Esophagus squamous epithelium (tissue), 5 donors: Measurements from ENCODE around the gene PEAK1. TPM values are rescaled to one million over a fixed set of nuclear protein-coding genes. Genes with fewer than 3 reads are reported as not detected.

Source experiments
- DNase-seq: peaks from one replicate; lab custom pipeline; 2025; lab: John Stamatoyannopoulos, UW
- H3K27ac ChIP-seq, 4 donors: fragments of 200-600 bp; sonication (generic); one replicate each; pipeline ENCODE4 v1.5.1; 2016 to 2019; ENCODE audit warnings: mild to moderate bottlenecking in 1 of 4
- H3K27me3 ChIP-seq, 4 donors: fragments of 200-600 bp; sonication (generic); 1 replicate in 3 of 4; 2 replicates in 1 of 4; pipeline versions ENCODE4 v1.5.1 to v1.6.0; 2017 to 2021; ENCODE audit warnings: antibody characterized with exemption in 1 of 4
- H3K36me3 ChIP-seq, 3 donors: fragments of 200-600 bp; sonication (generic); one replicate each; pipeline ENCODE4 v1.5.1; 2016 to 2019
- H3K4me1 ChIP-seq, 3 donors: fragments of 200-600 bp; sonication (generic); one replicate each; pipeline ENCODE4 v1.5.1; 2017 to 2019
- H3K4me3 ChIP-seq, 4 donors: fragments of 200-600 bp; sonication (generic); 1 replicate in 3 of 4; 2 replicates in 1 of 4; pipeline ENCODE4 v1.5.1; 2016 to 2019; ENCODE audit warnings: mild to moderate bottlenecking in 2 of 4, moderate library complexity in 1 of 4
- H3K9me3 ChIP-seq, 3 donors: fragments of 200-600 bp; sonication (generic); one replicate each; pipeline ENCODE4 v1.5.1; 2016 to 2019
- POLR2A ChIP-seq, 4 donors: fragments of 450-650 bp; IDR thresholded peaks; one replicate each; pipeline ENCODE4 v1.6.1; 2017; ENCODE audit warnings: antibody characterized with exemption in 4 of 4, mild to moderate bottlenecking in 4 of 4, moderate library complexity in 3 of 4
- WGBS, 2 donors: methylation state at CpG; one replicate each; pipeline ENCODE4 v1.1.5; 2018; 5-methylcytosine and 5-hydroxymethylcytosine counted together
- intact Hi-C: fragments of 100-400 bp; cut with DNase I; formaldehyde crosslinking; loops from one replicate; pipeline ENCODE4 v1.15.0; 2022
- total RNA-seq, 4 donors: library from RNA; depleted of rRNA; stranded (reverse); fragments of >200 nt; gene quantifications; one replicate each; pipeline ENCODE4 v1.1.0, GENCODE V29; 2016
- TF ChIP-seq, protein P1 (sequence below), 6 experiments: fragments of 450-650 bp in 4 of 6; fragments of 200-600 bp in 2 of 6; sonication (generic) in 2 of 6; IDR thresholded peaks; one replicate each; pipeline ENCODE4 v1.5.1; 2016 to 2019; ENCODE audit warnings: antibody characterized with exemption in 6 of 6, mild to moderate bottlenecking in 4 of 6, moderate library complexity in 4 of 6
- donor health status: DM: yes; HTN: yes; CAD: no.

Gene PEAK1
- total RNA-seq, 4 donors from 2014 or later: 8.6 to 47.3 (median 14.0) TPM

DNA sequence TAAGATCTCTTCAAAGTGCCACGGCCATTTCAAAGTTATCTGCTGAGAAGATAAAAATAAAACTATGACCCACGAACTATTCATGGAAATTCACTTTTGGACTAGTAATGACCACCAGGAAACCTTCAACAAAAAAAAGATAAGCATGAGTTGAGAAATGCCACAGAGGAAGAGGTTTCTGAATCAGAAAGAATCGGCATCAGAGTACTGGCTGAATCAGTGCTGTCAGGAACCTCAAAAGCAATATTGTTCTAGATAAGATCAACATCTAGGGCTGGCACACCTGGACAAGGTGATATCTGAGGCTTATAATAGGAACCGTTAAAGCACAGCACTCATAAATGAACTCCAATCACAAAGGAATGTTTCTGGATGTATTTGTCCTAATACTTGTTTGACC is 72.7 kb downstream of the PEAK1 start:
- DNase-seq: no peak
- Histone ChIP-seq H3K9me3 (no peaks in the 10 kb centered on the region), H3K36me3 (no peaks in the 10 kb centered on the region), H3K4me3 (no peak overlapping the region), H3K4me1 (no peaks in the 10 kb centered on the region), H3K27me3 (no peaks in the 10 kb centered on the region), H3K27ac (no peak overlapping the region)
- intact Hi-C loops: no loop called here
- TF ChIP-seq, protein P1, sequence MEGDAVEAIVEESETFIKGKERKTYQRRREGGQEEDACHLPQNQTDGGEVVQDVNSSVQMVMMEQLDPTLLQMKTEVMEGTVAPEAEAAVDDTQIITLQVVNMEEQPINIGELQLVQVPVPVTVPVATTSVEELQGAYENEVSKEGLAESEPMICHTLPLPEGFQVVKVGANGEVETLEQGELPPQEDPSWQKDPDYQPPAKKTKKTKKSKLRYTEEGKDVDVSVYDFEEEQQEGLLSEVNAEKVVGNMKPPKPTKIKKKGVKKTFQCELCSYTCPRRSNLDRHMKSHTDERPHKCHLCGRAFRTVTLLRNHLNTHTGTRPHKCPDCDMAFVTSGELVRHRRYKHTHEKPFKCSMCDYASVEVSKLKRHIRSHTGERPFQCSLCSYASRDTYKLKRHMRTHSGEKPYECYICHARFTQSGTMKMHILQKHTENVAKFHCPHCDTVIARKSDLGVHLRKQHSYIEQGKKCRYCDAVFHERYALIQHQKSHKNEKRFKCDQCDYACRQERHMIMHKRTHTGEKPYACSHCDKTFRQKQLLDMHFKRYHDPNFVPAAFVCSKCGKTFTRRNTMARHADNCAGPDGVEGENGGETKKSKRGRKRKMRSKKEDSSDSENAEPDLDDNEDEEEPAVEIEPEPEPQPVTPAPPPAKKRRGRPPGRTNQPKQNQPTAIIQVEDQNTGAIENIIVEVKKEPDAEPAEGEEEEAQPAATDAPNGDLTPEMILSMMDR (IDR thresholded peaks at IDR 0.05): no peak
- no peak for TF ChIP-seq POLR2A (IDR thresholded peaks at IDR 0.05)
- 50 to 68% methylated on average over 4 of the region's 4 CpGs for WGBS, 2 donors

DNA sequence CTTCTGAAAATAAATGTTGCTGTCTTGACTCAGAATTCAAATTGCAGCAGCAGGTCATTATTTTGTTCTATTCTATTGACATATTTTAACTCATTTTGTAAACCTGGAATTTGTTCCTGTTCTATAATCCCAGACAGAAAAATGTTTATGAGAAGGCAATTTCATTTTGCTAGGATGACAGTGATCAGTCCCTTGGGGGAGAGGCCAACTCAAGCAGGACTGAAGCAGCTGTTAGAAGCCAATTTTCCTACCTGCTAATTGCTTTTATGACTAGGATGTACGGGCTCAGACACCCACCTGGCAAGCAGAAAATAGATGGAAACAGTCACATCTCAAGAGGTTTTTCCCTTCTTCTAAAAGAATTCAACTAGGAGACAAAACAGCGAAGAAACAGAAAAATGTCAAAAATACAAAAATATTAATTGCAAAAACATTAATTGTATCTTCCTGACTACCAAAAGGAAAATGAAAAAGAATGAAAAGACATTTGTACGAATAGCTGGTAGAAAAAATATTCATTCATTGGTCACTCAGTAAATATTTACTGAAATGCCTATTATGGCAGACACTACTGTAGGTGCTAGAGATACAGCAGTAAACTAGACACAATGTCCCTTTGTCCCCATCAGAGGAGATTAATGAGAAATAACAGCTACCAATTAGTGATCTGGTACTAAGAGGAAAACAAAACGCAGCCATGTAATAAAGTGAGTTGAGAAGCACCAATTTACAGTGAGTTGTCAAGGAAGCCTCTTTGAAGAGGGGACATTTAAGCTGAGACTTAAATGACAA is 73.5 kb downstream of the PEAK1 start:
- Histone ChIP-seq H3K4me1 (no peaks in the 10 kb centered on the region), H3K4me3 (no peak overlapping the region), H3K36me3 (no peaks in the 10 kb centered on the region), H3K9me3 (no peaks in the 10 kb centered on the region), H3K27me3 (no peaks in the 10 kb centered on the region), H3K27ac (no peak overlapping the region)
- WGBS, 2 donors: 81 to 83% methylated on average over 4 of the region's 4 CpGs
- intact Hi-C loops: no loop called here
- no peak for DNase-seq
- TF ChIP-seq, protein P1 (IDR thresholded peaks at IDR 0.05): no peak
- no peak for TF ChIP-seq POLR2A (IDR thresholded peaks at IDR 0.05)

DNA sequence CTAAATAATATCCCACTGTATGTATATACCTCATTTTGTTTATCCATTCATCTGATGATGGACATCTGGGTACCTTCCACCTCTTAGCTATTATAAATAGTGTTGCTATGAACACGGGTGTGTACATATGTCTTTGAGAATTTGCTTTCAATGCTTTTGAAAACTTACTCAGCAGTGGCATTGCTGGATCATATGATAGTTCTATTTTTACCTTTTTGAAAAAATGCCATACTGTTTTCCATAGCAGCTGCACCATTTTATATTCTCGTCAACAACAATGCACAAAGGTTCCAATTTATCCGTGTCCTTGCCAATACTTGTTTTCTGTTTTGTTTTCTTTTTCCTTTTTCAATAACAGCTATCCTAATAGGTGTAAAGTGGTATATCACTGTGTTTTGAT is 77.1 kb downstream of the PEAK1 start:
- Histone ChIP-seq H3K27me3 (no peaks in the 10 kb centered on the region), H3K36me3 (no peaks in the 10 kb centered on the region), H3K27ac (no peak overlapping the region), H3K9me3 (no peaks in the 10 kb centered on the region), H3K4me3 (no peak overlapping the region), H3K4me1 (no peaks in the 10 kb centered on the region)
- DNase-seq: no peak
- intact Hi-C loops: no loop called here
- TF ChIP-seq, protein P1 (IDR thresholded peaks at IDR 0.05): no peak
- no peak for TF ChIP-seq POLR2A (IDR thresholded peaks at IDR 0.05)
- WGBS, 2 donors: 66 to 74% methylated on average over 3 of the region's 3 CpGs

DNA sequence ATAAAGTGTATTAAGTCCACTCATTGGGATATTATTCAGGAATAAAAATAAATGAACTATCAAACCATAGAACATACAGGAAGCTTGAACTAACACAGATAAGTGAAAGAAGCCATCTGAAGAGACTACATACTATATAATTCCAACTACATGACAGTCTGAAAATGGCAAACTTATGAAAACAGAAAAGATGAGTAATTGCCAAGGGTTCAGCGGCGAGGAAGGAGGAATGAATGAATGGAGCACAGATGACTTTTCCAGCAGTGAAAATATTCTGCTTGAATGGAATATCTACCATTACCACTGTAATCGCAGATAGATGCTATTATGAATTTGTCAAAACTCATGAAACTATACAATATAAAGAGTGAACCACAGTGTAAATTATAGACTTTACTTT is 79.7 kb downstream of the PEAK1 start:
- H3K9me3 ChIP-seq: no peaks in the 10 kb centered on the region
- WGBS, 2 donors: 93 to 94% methylated on average over 3 of the region's 3 CpGs
- no peak overlapping the region for H3K4me3 ChIP-seq
- H3K27ac ChIP-seq: no peak overlapping the region
- no peak for TF ChIP-seq POLR2A (IDR thresholded peaks at IDR 0.05)
- TF ChIP-seq, protein P1 (IDR thresholded peaks at IDR 0.05): no peak
- H3K27me3 ChIP-seq: no peaks in the 10 kb centered on the region
- intact Hi-C loops: no loop called here
- H3K36me3 ChIP-seq: no peaks in the 10 kb centered on the region
- DNase-seq: no peak
- H3K4me1 ChIP-seq: peaks cover 0 to 7% (median 0%) of the 10 kb centered on the region in 3 donors

DNA sequence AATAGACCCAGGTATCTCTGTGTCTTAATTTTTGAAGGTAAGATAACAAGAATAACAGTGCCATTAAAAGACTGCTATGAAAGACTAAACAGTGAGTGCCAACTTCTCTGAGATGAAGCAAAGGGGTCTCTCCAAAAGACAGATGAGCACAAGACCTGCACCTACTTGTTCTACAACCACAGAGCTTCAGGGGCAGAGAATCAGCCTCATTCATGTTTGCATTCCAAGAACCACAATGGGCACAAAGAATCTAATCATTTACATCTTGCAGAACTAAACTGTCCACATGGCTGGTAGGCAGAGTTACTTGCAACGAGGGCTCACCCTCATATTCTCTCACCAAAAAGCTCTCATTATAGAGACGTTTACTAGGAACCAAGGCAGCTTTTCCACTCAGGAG is 83.9 kb downstream of the PEAK1 start:
- WGBS, 2 donors: 85 to 95% methylated on average over 2 of the region's 2 CpGs
- Histone ChIP-seq H3K27ac (no peak overlapping the region), H3K27me3 (no peaks in the 10 kb centered on the region), H3K4me1 (peaks cover 0 to 13% (median 0%) of the 10 kb centered on the region in 3 donors), H3K9me3 (no peaks in the 10 kb centered on the region), H3K4me3 (no peak overlapping the region), H3K36me3 (no peaks in the 10 kb centered on the region)
- intact Hi-C loops: no loop called here
- no peak for DNase-seq
- no peak for TF ChIP-seq POLR2A (IDR thresholded peaks at IDR 0.05)
- TF ChIP-seq, protein P1 (IDR thresholded peaks at IDR 0.05): no peak
